ENCODE results near the gene ARHGAP44. TPM values are rescaled to one million over a fixed set of nuclear protein-coding genes. Genes with fewer than 3 reads are reported as not detected.

ARHGAP44 gene
- total RNA-seq, 1 experiment from 2014 or later, result 0.40 TPM

DNA sequence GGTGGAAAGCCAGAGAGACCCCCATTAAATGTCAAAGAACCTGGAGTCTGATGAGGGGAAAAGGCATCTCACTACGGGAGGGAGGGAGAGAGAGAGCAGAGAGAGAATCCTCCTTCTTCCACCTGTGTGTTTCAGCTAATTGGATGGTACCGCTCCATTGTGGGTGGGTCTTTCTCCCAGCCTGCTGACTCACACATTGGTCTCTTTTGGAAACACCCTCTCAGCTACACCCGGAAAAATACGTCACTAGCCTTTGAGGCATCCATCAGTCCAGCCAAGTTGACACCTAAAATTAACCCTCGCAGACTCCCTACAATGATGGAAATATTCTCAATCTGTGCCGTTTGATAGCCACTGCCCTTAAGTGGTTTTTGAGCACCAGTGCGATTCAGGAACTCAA lies 128.1 kb downstream of the ARHGAP44 start:
- DNase-seq (no peak), ATAC-seq (no peak)
- no peak overlapping the region for H3K9ac ChIP-seq (ENCODE audit: low read length)
- H2AFZ ChIP-seq (ENCODE audit: low read length), result no peak overlapping the region
- H4K20me1 ChIP-seq (ENCODE audit: low read length), result no peaks in the 10 kb centered on the region
- H3K27me3 ChIP-seq (ENCODE audit: low read length), result peaks cover 28% of the 10 kb centered on the region; the same call in 1 of the 2 replicates
- ChIA-PET POLR2A (ENCODE audit: unreplicated experiment) (no interaction called here), CTCF (no interaction called here)
- H3K79me2 ChIP-seq (ENCODE audit: low read length), result no peaks in the 10 kb centered on the region
- H3F3A ChIP-seq (ENCODE audit: low read length, unreplicated experiment), result no peaks in the 10 kb centered on the region
- H3K9me3 ChIP-seq (ENCODE audit: low read length), result no peaks in the 10 kb centered on the region
- intact Hi-C loops (cut with micrococcal nuclease), result no loop called here
- no peak overlapping the region for H3K27ac ChIP-seq (ENCODE audit: low read length)
- no peaks in the 10 kb centered on the region for H3K9me2 ChIP-seq (replicated peaks; ENCODE audit: low read length)
- H3K36me3 ChIP-seq (ENCODE audit: low read depth, low read length), result no peaks in the 10 kb centered on the region
- no peak overlapping the region for H3K4me3 ChIP-seq (ENCODE audit: low read length)
- no TSS peak for BruUV-seq (replicated peaks)
- TF ChIP-seq EZH2 (IDR thresholded peaks at IDR 0.05; ENCODE audit: low read length, unreplicated experiment) (no peak), EZH2phosphoT487 (IDR thresholded peaks at IDR 0.05; ENCODE audit: borderline replicate concordance, low read length) (no peak)
- TF ChIP-seq, protein P1, sequence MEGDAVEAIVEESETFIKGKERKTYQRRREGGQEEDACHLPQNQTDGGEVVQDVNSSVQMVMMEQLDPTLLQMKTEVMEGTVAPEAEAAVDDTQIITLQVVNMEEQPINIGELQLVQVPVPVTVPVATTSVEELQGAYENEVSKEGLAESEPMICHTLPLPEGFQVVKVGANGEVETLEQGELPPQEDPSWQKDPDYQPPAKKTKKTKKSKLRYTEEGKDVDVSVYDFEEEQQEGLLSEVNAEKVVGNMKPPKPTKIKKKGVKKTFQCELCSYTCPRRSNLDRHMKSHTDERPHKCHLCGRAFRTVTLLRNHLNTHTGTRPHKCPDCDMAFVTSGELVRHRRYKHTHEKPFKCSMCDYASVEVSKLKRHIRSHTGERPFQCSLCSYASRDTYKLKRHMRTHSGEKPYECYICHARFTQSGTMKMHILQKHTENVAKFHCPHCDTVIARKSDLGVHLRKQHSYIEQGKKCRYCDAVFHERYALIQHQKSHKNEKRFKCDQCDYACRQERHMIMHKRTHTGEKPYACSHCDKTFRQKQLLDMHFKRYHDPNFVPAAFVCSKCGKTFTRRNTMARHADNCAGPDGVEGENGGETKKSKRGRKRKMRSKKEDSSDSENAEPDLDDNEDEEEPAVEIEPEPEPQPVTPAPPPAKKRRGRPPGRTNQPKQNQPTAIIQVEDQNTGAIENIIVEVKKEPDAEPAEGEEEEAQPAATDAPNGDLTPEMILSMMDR (conservative IDR thresholded peaks at IDR 0.05; ENCODE audit: low read depth, low read length), result no peak
- H3K4me1 ChIP-seq (ENCODE audit: insufficient read depth, low read length), result no peaks in the 10 kb centered on the region; the same call in 1 of the 2 replicates
- H3K4me2 ChIP-seq (ENCODE audit: low read length), result no peak overlapping the region

DNA sequence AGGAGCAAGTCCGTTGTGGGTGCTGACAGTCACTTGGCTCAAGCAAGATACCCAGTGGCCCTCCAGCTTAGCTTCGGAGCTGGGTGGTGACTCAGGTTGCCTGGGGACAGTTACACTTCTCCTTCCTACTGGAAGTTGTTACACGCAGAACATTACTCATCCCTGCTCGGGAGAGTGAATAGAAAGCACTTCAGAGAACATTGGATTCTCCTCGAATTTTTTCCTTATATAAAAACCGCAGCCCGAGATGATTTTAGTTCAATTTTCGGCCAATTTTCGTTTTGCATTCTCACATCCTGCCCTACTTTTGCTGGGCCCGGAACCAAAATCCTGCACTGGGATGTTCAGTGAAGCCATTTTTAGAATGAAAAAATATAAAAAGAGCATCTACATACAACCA lies 128.8 kb downstream of the ARHGAP44 start:
- H3K36me3 ChIP-seq (ENCODE audit: low read depth, low read length), result no peaks in the 10 kb centered on the region
- no peaks in the 10 kb centered on the region for H3K9me3 ChIP-seq (ENCODE audit: low read length)
- no peaks in the 10 kb centered on the region for H3K9me2 ChIP-seq (replicated peaks; ENCODE audit: low read length)
- H4K20me1 ChIP-seq (ENCODE audit: low read length), result no peaks in the 10 kb centered on the region
- no peak for TF ChIP-seq EZH2phosphoT487 (IDR thresholded peaks at IDR 0.05; ENCODE audit: borderline replicate concordance, low read length)
- TF ChIP-seq EZH2 (IDR thresholded peaks at IDR 0.05; ENCODE audit: low read length, unreplicated experiment), result no peak
- no TSS peak for BruUV-seq (replicated peaks)
- intact Hi-C loops (cut with micrococcal nuclease), result no loop called here
- no peak overlapping the region for H3K27ac ChIP-seq (ENCODE audit: low read length)
- no peak overlapping the region for H3K4me3 ChIP-seq (ENCODE audit: low read length)
- H2AFZ ChIP-seq (ENCODE audit: low read length), result no peak overlapping the region
- ChIA-PET POLR2A (ENCODE audit: unreplicated experiment) (no interaction called here), CTCF (no interaction called here)
- H3F3A ChIP-seq (ENCODE audit: low read length, unreplicated experiment), result no peaks in the 10 kb centered on the region
- H3K27me3 ChIP-seq (ENCODE audit: low read length), result peaks cover 29% of the 10 kb centered on the region; the same call in 1 of the 2 replicates
- ATAC-seq (peak; percentile 53; the same call in 1 of the 2 replicates), DNase-seq (peak; percentile 87)
- H3K4me2 ChIP-seq (ENCODE audit: low read length), result peak overlapping the region; percentile 43; the same call in 1 of the 2 replicates
- H3K79me2 ChIP-seq (ENCODE audit: low read length), result no peaks in the 10 kb centered on the region
- no peaks in the 10 kb centered on the region; the same call in 1 of the 2 replicates for H3K4me1 ChIP-seq (ENCODE audit: insufficient read depth, low read length)
- H3K9ac ChIP-seq (ENCODE audit: low read length), result no peak overlapping the region

DNA sequence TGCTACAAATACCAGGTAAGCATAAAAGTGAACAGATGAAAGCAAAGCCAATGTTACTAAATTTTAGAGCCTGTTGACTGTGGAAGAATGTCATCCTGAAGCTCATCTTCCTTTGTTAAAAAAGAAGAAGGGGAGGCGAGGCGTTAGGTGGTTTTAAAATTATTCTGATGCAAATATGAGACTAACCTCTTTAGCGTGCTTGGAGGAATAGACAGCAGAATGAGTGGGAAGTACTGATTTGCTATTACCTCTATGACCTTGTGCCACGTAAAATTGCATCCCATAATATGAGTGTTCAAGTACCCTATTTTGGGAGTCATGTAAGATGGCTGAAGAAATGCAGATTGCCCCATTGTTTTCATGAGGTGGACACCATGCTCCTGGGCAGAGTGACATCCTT lies 132.8 kb downstream of the ARHGAP44 start:
- no peaks in the 10 kb centered on the region for H3K79me2 ChIP-seq (ENCODE audit: low read length)
- ChIA-PET POLR2A (ENCODE audit: unreplicated experiment) (no interaction called here), CTCF (no interaction called here)
- no peaks in the 10 kb centered on the region for H3K36me3 ChIP-seq (ENCODE audit: low read depth, low read length)
- no peak overlapping the region for H3K27ac ChIP-seq (ENCODE audit: low read length)
- H3F3A ChIP-seq (ENCODE audit: low read length, unreplicated experiment), result no peaks in the 10 kb centered on the region
- no peak for ATAC-seq
- H3K4me3 ChIP-seq (ENCODE audit: low read length), result no peak overlapping the region
- H3K4me2 ChIP-seq (ENCODE audit: low read length), result no peak overlapping the region
- DNase-seq, result no peak
- H2AFZ ChIP-seq (ENCODE audit: low read length), result no peak overlapping the region
- TF ChIP-seq EZH2 (IDR thresholded peaks at IDR 0.05; ENCODE audit: low read length, unreplicated experiment) (no peak), EZH2phosphoT487 (IDR thresholded peaks at IDR 0.05; ENCODE audit: borderline replicate concordance, low read length) (no peak)
- TF ChIP-seq, protein P1 (conservative IDR thresholded peaks at IDR 0.05; ENCODE audit: low read depth, low read length), result no peak
- no peak overlapping the region for H3K9ac ChIP-seq (ENCODE audit: low read length)
- H3K9me3 ChIP-seq (ENCODE audit: low read length), result no peaks in the 10 kb centered on the region
- H3K9me2 ChIP-seq (replicated peaks; ENCODE audit: low read length), result no peaks in the 10 kb centered on the region
- intact Hi-C loops (cut with micrococcal nuclease), result no loop called here
- no peaks in the 10 kb centered on the region for H4K20me1 ChIP-seq (ENCODE audit: low read length)
- BruUV-seq (replicated peaks), result no TSS peak
- peaks cover 51% of the 10 kb centered on the region for H3K27me3 ChIP-seq (ENCODE audit: low read length)
- H3K4me1 ChIP-seq (ENCODE audit: insufficient read depth, low read length), result no peaks in the 10 kb centered on the region; the same call in 1 of the 2 replicates
